Rectal smooth muscle tissue (tissue), 1 donor: ENCODE data around the gene RXRA.

Source experiments
- H3K27ac ChIP-seq: one replicate; pipeline ENCODE4 v1.7.0; 2013; ENCODE audit warnings: low read depth, low read length, inconsistent platforms
- H3K27me3 ChIP-seq: one replicate; pipeline ENCODE4 v1.7.0; 2013; ENCODE audit warnings: low read length; ENCODE audit not compliant: control insufficient read depth, insufficient read depth
- H3K36me3 ChIP-seq: one replicate; pipeline ENCODE4 v1.7.0; 2013; ENCODE audit warnings: low read length; ENCODE audit not compliant: control insufficient read depth, insufficient read depth
- H3K4me1 ChIP-seq: one replicate; pipeline ENCODE4 v1.7.0; 2013; ENCODE audit warnings: low read length; ENCODE audit not compliant: control insufficient read depth, insufficient read depth
- H3K4me3 ChIP-seq: one replicate; pipeline ENCODE4 v1.7.0; 2013; ENCODE audit warnings: low read length
- H3K9ac ChIP-seq: one replicate; pipeline ENCODE4 v1.7.0; 2013; ENCODE audit warnings: low read length

RXRA gene

GRCh38 chr9:134288746-134289145 lies 37.5 kb upstream of the RXRA start:
- Histone ChIP-seq H3K27me3 (no peaks in the 10 kb centered on the region), H3K9ac (no peak overlapping the region), H3K4me1 (peaks cover 3% of the 10 kb centered on the region), H3K27ac (no peak overlapping the region), H3K4me3 (no peak overlapping the region), H3K36me3 (no peaks in the 10 kb centered on the region)

GRCh38 chr9:134289241-134289875 lies 36.9 kb upstream of the RXRA start:
- peaks cover 2% of the 10 kb centered on the region for H3K4me1 ChIP-seq
- no peak overlapping the region for H3K27ac ChIP-seq
- H3K4me3 ChIP-seq: no peak overlapping the region
- no peaks in the 10 kb centered on the region for H3K36me3 ChIP-seq
- H3K27me3 ChIP-seq: no peaks in the 10 kb centered on the region
- no peak overlapping the region for H3K9ac ChIP-seq

- H3K27me3 ChIP-seq: no peaks in the 10 kb centered on the region
- H3K4me3 ChIP-seq: no peak overlapping the region
- H3K4me1 ChIP-seq: peaks cover 2% of the 10 kb centered on the region
- no peak overlapping the region for H3K9ac ChIP-seq
- H3K36me3 ChIP-seq: no peaks in the 10 kb centered on the region
- no peak overlapping the region for H3K27ac ChIP-seq
Observed at GRCh38 chr9:134290603-134291451, 35.4 kb upstream of the RXRA start.

DNA sequence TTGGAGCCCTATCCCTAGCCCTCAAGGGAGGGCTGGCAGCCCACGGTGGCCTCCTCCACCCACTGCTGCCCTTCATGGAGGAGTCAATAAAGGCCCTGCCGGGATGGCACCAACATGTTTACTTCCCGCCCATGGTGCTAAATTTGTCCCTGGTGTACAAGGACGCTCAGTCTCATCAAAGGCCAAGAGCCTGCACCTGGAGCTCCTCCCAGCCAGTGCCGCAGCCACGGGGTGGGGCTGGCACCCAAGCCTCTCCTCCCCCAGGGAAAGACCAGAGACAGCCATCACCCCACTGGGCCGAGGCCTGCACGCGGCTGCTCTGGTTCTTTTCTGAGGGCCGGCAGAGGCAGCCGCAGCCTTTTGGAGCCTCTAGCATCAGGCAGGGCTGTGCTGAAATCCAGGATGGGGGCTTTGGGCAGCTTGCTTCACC lies 34.8 kb upstream of the RXRA start:
- no peaks in the 10 kb centered on the region for H3K36me3 ChIP-seq
- H3K9ac ChIP-seq: no peak overlapping the region
- H3K4me3 ChIP-seq: no peak overlapping the region
- H3K4me1 ChIP-seq: peaks cover 2% of the 10 kb centered on the region
- H3K27ac ChIP-seq: no peak overlapping the region
- H3K27me3 ChIP-seq: no peaks in the 10 kb centered on the region

DNA sequence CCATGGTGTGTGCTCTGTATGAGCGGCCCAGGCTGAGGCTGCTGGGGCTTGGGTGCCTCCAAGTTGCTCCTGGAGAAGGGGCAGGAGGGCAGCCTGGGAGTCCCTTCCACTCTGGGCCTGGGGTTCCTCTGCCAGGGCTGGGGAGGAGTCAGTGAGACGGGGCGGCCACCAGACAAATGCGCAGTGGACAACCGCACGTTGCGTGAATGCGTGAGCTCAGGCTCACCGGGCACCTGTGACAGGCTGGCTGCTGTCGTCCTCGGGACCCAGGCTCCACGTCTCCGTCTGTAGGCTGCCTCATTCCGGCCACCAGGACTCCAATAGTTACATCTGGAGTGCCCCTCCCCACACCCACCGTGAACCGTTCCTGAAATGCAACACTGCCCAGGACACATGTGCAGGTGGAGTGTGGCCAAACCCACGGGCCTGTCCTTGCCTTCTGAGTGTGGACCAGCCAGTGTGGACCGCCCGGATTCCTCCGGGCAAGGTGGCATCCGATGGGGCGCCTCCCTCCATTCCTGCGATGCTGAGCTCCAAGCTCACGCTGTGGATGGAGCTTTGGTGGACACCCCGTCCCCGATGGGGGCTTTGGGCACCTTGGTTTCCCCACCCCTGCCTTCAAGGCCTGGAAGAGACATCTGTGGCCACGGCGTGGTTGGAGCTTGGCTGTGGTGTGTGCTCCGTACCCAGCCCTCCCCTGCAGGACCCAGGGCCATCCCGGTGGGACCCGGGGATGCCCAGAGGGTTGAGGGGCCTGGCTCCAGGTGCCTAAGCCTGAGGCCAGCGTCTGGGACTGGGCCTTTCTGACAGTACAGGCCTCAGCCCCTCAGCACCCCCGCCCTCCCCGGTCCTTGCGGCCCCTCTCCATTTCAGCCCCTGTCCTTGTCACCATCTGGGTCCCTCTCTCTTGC lies 34.0 kb upstream of the RXRA start:
- Histone ChIP-seq H3K4me3 (no peak overlapping the region), H3K4me1 (peaks cover 2% of the 10 kb centered on the region), H3K36me3 (no peaks in the 10 kb centered on the region), H3K9ac (no peak overlapping the region), H3K27ac (no peak overlapping the region), H3K27me3 (no peaks in the 10 kb centered on the region)

DNA sequence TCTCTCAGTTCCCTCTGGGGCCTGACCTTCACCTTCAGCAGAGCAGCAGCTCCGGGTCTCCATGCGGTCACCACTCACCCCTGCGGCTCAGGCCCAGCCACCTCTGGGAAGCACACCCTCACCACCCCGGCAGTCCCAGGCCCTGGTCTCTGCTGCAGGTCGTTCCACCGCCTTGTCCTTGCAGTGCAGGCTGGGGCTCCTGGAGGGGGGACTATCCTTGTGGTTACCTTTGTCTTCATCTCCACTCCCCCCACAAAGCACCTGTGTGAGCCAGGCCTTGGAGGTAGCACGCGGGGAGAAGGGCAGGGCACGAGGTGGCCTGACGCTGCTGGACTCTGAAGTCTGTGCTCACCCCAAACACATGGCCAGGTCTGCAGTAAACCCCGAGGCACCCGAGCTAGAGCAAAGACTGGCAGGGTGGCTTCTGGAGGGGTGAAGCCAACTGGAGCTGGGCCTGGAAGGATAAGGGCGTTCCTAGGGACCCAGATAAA lies 33.2 kb upstream of the RXRA start:
- H3K27me3 ChIP-seq: no peaks in the 10 kb centered on the region
- H3K36me3 ChIP-seq: no peaks in the 10 kb centered on the region
- peaks cover 2% of the 10 kb centered on the region for H3K4me1 ChIP-seq
- no peak overlapping the region for H3K4me3 ChIP-seq
- no peak overlapping the region for H3K9ac ChIP-seq
- H3K27ac ChIP-seq: no peak overlapping the region

DNA sequence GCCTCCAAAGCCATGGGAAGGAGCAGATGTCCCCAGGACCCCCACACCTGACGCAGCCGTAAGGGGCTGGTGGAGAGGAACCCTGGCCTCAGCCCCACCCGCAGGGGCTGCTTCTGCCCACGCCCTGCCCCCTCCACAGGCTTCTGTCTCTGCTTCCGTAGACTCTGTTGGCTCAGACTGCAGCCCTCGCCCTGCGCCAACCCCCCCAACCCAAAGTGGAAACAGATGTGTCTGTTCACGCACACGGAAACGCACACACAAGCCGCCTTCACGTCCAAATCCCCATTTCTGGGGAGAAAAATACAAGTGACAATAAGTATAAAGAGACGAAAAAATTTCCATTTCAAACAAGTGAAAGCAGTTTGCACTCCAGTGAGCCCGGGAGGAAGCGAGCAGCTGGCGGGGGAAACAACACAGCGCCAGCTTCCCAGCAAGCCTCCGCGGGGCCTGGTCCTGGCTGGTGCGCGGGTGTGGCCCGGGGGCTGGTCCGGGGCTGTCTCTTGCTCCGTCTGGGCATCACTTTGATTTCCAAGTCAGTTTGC lies 32.6 kb upstream of the RXRA start:
- Histone ChIP-seq H3K36me3 (no peaks in the 10 kb centered on the region), H3K9ac (no peak overlapping the region), H3K4me1 (peaks cover 2% of the 10 kb centered on the region), H3K27ac (no peak overlapping the region), H3K27me3 (no peaks in the 10 kb centered on the region), H3K4me3 (peak overlapping the region; percentile 34)

GRCh38 chr9:134294153-134295071 lies 31.8 kb upstream of the RXRA start:
- H3K27ac ChIP-seq: no peak overlapping the region
- H3K36me3 ChIP-seq: no peaks in the 10 kb centered on the region
- no peaks in the 10 kb centered on the region for H3K27me3 ChIP-seq
- no peak overlapping the region for H3K9ac ChIP-seq
- peak overlapping the region; percentile 34 for H3K4me3 ChIP-seq
- H3K4me1 ChIP-seq: peaks cover 2% of the 10 kb centered on the region

DNA sequence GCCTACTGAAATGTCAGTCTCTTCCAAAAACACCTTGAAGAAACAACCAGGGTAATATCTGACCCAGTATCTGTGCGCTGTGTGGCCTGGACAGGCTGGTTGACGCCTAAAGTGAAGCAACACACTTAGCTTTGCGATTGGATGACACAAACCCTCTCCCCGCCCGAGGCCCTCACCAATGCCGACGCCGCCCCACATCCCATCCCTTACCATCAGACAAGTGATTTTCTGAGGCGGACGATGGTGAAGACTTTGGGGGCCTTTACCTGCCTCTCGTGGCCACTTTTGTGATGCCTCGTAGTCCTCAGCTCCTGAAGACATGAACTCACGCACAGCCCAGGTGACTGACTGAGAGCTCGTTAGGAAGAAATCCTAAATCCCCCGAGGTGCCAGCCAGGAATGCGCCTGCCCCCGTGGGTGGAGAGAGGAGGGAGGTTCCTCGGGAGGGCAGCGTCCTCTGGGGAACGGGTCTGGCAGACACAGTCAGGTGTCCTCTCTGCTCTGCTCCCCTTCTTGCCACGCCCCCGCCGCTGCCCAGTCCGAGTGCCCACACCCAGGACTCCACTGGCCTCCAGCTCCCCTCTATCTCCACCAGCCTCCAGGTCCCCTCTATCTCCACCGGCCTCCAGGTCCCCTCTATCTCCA lies 31.0 kb upstream of the RXRA start:
- H3K27ac ChIP-seq: no peak overlapping the region
- H3K4me1 ChIP-seq: peaks cover 2% of the 10 kb centered on the region
- H3K27me3 ChIP-seq: no peaks in the 10 kb centered on the region
- no peak overlapping the region for H3K9ac ChIP-seq
- H3K36me3 ChIP-seq: no peaks in the 10 kb centered on the region
- H3K4me3 ChIP-seq: no peak overlapping the region

DNA sequence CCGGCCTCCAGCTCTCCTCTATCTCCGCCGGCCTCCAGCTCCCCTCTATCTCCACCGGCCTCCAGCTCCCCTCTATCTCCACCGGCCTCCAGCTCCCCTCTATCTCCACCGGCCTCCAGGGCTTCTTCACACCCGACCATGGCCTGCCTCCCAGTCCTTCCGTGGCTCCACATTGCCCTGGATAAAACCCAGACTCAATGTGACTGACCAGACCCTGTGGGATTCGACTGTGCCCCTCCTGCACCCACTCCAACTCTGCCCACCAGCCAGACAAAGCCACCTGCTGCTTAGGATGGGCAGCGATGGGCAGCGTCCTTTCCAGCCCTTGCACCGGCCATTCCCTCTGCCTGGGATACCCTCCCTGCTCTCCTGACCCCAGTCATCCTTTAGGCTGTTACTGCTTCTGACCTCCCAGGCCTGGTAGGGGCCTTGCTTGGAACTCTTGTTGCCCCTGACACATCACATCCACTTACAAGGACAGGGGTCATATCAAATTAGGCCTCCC lies 30.5 kb upstream of the RXRA start:
- Histone ChIP-seq H3K4me1 (peaks cover 2% of the 10 kb centered on the region), H3K27me3 (no peaks in the 10 kb centered on the region), H3K27ac (no peak overlapping the region), H3K36me3 (no peaks in the 10 kb centered on the region), H3K4me3 (no peak overlapping the region), H3K9ac (no peak overlapping the region)
